GM19035 (cell line): Measurements from ENCODE around the gene IQGAP2.
"Not testable (repeated sequence)": the region's sequence is repeated elsewhere in the genome, so short reads cannot be mapped to it uniquely, and the experiment has no call there.

ENCODE experiments used
- ATAC-seq: cut with Tn5 transposase; IDR thresholded peaks from one replicate; pipeline ENCODE4 v1.9.1; 2021; ENCODE audit not compliant: unreplicated experiment

IQGAP2 gene

DNA sequence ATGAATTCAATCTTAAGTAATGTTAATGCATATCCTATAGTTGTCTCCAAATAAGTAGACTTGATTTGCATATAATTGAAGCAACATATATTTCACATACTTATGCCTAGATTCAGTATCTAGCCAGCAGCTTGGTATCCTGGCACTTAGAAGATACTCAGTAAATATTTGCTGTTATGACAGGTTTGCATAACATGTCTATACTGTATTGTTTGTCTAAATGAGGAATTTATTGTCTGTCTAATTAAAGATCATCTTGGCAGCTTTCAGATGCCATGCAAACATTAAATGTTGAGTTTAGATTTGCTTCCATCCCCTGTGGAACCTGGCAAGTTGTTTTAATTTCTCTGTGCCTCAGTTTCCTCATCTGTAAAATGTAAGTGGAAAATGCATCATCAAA is 9.4 kb downstream of the IQGAP2 start:
- ATAC-seq: no peak

DNA sequence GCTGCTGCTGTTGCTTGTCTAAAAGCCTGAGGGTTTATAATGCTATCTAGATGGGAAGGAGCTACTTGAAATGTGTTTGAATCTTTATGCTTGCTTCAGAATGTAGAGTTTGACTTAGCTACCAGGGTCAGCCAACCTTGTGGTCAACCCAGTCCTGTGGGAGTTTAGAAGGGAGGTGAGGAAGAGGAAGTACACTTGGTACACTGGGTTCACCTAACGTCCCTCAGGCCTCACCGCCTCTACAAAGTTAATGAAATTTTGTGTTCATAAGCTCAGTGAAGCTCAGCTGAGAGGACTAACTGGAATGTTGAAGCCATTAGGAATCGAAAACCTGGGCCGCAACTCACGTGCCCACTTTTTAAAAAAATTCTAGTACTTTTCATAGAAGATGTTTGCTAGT is 10.7 kb downstream of the IQGAP2 start:
- no peak for ATAC-seq

DNA sequence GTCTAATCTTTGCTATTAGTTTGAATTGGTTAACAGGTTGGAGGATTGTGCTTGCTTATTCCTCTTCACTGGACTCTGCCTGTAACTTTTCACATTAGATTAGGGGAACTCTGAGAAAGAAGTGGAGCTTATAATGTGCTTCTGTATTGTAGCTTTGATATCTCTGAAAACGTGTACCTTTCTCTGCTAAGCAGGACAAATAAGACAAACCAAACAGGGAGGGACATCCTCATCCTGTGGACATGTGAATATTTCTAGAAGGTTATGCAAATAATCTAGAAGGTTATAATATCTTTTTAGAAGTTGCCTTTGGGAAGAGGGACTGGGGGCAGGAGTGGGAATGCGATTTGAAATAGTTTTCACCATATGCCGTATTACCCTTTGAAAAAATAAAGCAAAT is 11.7 kb downstream of the IQGAP2 start:
- ATAC-seq: no peak

GRCh38 chr5:76415855-76416254 is 12.8 kb downstream of the IQGAP2 start:
- ATAC-seq: no peak

- no peak for ATAC-seq
These were observed 16.7 kb downstream of the IQGAP2 start for GRCh38 chr5:76419597-76420298.

- ATAC-seq: no peak
These were observed 19.1 kb downstream of the IQGAP2 start for GRCh38 chr5:76422227-76422626.

DNA sequence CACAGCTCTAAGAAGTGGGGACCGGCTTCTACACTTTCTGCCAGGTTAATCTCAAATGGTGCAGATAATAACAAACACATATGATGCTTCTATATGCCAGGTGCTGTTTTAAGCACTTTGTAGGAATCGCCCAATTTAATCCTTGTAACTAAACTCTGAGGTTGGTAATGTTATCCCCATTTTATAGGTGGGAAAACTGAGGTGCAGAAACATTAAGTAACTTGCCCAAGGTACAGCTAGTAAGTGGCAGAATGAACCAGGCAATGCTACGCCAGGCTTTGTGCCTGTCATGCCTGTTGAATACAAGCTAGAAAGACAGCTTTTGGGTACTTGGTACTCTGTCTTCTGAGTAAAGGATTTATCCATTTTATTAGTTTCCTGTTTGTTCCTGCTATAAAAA is 19.7 kb downstream of the IQGAP2 start:
- ATAC-seq: no peak

DNA sequence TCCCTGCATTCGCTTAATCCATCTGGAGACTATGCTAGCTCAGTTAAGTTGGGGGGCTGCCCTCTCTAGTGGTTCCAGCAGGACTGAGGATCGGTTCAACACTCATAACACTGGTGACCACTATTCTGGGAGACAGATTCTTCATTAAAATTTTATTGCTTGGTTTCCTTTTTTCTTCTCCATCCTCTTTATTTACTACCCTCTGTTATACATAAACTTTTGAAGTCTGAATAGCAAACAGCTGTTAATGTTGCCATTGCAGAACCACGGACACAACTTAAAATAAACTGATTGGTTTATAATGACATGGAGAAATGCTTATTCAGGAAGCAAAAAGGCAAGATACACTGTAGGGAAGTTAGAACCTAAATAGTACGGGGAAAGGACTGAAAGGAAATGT is 22.1 kb downstream of the IQGAP2 start:
- ATAC-seq: no peak

- ATAC-seq: no peak
These were observed 23.1 kb downstream of the IQGAP2 start for GRCh38 chr5:76425928-76426804.

DNA sequence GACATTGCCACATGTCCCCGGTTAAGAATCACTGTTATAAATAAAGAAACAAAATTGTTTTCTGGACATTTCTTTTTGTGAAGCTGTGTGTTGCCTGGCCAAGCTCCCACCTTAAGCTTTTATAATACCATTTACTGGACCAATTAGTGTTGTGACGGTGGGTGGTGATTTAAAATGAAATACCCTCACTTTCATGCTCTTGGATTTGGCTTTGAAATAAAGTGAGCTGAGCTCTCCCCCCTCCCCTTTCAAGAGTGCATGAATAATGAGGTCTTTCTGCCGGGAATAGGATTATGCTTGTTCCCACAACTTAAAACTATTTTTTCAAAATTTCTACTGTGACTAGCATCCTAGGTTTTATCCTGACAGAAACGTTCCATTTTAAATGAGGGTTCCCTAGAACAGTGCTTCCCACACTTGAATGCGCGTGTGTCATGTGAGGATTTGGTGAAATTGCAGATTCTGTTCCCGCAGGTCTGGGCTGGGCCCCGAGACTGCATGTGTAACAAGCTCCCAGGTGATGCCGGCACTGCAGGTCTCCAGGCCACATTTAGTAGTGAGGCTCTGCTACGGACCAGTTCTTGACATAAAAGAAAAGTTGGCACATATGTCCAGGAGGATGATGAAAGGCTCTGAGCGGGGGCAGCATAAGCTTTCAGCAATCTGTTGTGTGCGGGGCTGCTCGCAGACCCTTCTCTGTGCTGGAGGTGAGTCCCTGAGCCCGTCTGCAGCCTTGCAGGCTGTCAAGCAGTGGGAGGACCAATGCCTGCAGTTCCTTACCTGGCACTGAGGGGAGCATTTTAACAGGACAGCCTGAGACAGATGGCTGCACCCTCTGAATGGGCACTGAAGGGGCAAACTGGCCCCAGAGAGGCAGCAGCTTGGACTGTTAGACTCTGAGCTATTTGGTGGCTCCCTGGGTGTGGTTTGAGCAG is 24.4 kb downstream of the IQGAP2 start:
- ATAC-seq: no peak

- not testable (repeated sequence) for ATAC-seq
These were observed 25.5 kb downstream of the IQGAP2 start for GRCh38 chr5:76428550-76428949.

DNA sequence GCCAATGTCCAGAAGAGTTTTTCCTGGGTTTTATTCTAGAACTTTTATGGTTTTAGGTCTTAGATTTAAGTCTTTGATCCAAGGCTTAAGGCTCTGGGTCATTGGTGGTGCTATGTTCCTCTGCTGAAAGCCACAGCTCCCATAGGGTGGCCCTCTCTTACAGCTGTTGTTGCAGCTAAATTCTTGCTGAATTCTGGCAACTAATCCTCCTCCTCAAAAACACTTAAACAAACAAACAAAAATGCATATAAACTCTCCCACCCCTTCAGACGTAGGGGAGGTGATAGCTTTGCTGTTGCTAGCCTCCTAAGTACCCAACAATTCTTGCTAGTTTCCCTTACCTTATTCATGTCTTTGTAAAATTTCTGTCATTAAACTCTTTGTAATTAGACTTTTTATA is 30.2 kb downstream of the IQGAP2 start:
- no peak for ATAC-seq

GRCh38 chr5:76437507-76437906 is 34.4 kb downstream of the IQGAP2 start:
- not testable (repeated sequence) for ATAC-seq

DNA sequence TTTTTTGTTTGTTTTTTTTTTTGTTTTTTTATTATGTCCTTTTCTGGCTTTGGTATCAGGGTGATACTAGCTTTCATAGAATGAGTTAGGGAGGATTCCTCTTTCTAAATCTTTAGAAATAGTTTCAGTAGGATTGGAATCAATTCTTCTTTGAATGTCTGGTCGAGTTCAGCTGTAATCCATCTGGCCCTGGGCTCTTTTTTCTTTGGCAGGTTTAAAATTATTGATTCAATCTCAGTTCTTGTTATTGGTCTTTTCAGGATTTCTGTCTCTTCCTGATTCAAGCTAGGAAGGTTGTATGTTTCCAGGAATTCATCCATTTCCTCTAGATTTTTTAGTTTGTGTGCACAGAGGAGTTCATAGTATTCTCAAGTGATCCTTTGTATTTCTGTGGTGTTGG is 34.9 kb downstream of the IQGAP2 start:
- ATAC-seq: no peak

GRCh38 chr5:76439201-76439600 is 36.1 kb downstream of the IQGAP2 start:
- no peak for ATAC-seq

DNA sequence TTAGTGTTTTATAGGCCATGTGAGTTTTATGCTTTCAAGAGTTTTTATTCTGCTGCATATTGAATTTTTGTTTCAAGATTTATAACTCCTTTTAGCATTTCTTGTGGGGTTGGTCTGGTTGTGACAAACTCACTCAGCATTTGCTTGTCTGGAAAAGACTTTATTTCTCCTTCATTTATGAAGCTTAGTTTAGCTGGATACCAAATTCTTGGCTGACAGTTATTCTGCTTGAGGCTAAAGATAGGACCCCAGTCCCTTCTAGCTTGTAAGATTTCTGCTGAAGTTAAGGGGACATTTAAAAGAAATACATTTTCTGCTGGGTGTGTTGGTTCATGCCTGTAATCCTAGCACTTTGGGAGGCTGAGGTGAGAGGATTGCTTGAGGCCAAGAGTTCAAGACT is 36.8 kb downstream of the IQGAP2 start:
- no peak for ATAC-seq

- ATAC-seq: no peak
These were observed 38.0 kb downstream of the IQGAP2 start for GRCh38 chr5:76441101-76441500.

DNA sequence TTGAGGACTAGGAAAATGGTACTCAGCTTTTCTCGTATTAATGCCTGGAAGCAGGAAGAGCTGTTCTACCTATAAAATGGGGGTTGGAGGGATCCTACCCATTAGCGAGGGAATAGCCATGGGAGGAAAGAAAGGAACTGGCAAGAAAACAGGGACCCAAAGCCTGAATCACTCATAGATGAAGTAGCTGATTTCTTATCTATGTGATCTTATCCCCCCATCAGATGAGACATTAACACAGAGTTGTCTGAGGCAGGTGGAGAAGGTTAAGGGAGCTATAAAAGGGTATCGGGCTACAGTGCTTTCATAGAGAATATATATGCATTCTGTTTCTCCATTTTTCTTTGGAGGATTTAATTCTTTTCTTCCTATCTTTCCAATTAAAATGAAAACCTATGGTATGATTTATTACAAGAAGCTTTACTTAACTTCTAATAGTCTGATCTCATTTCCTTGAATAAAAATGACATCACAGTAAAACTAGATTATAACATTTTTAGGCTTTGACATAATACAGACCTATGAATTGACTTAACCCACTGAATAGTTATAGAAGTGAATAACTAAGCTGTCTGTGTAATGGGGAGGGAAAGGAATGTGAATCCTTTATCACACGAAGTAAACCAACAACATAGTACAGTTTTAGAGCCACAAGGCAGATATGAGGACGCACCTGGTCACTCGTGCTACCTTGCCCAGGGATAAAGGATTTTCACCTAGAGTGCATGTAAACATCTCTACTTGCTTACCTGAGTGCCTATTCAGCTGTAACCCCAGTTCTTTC is 39.0 kb downstream of the IQGAP2 start:
- no peak for ATAC-seq

DNA sequence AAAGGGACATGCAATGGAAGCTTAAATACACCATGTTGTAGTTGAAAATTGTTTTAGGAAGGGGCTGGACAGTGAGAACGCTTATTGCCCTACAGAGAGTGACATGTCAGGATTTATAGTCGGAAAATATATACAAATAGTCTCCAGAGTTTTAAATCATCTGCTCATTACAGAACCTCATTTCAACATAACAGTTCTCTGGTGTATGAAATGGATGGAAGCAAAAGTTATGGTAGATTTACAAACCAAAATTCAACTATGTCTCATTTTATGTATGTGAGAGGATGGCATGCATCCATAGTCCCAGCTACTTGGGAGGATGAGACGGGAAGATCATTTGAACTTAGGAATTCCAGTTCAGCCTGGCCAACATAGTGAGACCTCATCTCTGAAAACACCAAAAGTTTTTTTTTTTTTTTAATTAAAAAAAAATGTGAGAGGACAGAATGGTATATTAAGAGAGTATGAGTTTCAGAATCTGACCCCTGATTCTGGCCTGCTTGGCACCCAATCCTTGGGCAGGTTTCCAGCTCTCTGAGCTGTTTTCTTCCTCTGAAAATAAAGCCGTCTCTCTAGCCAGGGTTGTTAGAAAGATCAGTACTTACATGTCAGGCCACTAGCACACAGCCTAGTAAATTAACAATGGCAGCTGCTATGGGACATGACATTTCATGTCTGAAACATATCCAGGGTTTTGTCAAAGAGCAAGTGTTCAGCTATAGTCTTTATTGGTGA is 40.1 kb downstream of the IQGAP2 start:
- ATAC-seq: no peak

- no peak for ATAC-seq
These were observed 42.0 kb downstream of the IQGAP2 start for GRCh38 chr5:76445063-76445462.
